Skeletal muscle satellite cell (primary cell): ENCODE results near the gene TMEM232.
"Not testable (repeated sequence)": the region's sequence is repeated elsewhere in the genome, so short reads cannot be mapped to it uniquely, and the experiment has no call there.

Experiments used
- H3K27me3 ChIP-seq: 2 replicates; pipeline ENCODE4 v1.7.0; 2013; ENCODE audit warnings: low read length; ENCODE audit not compliant: control insufficient read depth, insufficient read depth
- H3K36me3 ChIP-seq: 2 replicates; pipeline ENCODE4 v1.7.0; 2013; ENCODE audit warnings: mild to moderate bottlenecking, control low read depth, low read length; ENCODE audit not compliant: insufficient read depth
- H3K4me1 ChIP-seq: 2 replicates; pipeline ENCODE4 v1.7.0; 2013; ENCODE audit warnings: low read length; ENCODE audit not compliant: control insufficient read depth, insufficient read depth
- H3K4me2 ChIP-seq: 2 replicates; pipeline ENCODE4 v1.7.0; 2013; ENCODE audit warnings: mild to moderate bottlenecking, low read length
- H3K4me3 ChIP-seq: 2 replicates; pipeline ENCODE4 v1.7.0; 2013; ENCODE audit warnings: low read length
- H3K9ac ChIP-seq: 2 replicates; pipeline ENCODE4 v1.7.0; 2013; ENCODE audit warnings: mild to moderate bottlenecking, low read depth, low read length, moderate library complexity
- H3K9me3 ChIP-seq: replicated peaks from 2 replicates; pipeline ENCODE4 v1.7.0; 2013; ENCODE audit warnings: mild to moderate bottlenecking, control low read depth, low read length

Gene TMEM232

DNA sequence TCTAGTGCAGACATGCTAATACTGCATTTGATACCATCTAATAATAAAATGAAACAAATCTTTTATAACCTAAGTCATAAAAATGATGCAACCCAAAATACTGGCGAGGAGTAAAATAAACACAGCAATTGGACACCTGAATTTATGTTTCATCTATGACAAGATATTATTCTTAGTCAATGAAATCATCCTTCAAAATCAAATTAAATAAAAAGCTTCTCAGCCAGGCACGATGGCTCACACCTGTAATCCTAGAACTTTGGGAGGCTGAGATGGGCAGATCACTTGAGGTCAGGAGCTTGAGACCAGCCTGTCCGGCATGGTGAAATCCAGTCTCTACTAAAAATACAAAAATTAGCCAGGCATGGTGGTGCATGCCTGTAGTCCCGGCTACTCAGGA lies 179.0 kb downstream of the TMEM232 start:
- H3K4me2 ChIP-seq, result no peak overlapping the region
- H3K27me3 ChIP-seq, result no peaks in the 10 kb centered on the region
- H3K4me3 ChIP-seq, result no peak overlapping the region
- H3K9ac ChIP-seq, result no peak overlapping the region
- peaks cover 11% of the 10 kb centered on the region for H3K4me1 ChIP-seq
- no peaks in the 10 kb centered on the region for H3K36me3 ChIP-seq
- no peaks in the 10 kb centered on the region for H3K9me3 ChIP-seq

DNA sequence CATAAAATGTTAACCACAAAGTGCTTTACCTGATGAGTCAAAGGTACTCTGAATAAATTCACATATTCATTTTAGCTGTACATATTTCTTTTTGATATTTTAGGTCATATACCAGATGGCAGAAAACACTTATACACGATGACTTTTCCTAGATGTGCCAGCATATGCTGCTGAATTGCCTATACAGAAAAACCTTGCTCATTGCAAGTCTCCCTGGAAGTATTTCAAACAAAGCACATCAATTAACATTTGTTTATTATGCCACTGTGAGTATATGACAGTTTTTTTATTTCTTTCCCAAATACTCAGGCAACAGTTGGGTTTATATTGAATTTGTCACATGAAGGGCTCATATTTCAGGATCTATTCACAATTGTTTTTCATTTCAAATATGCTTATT lies 180.8 kb downstream of the TMEM232 start:
- no peaks in the 10 kb centered on the region for H3K36me3 ChIP-seq
- H3K27me3 ChIP-seq, result no peaks in the 10 kb centered on the region
- peaks cover 11% of the 10 kb centered on the region for H3K4me1 ChIP-seq
- H3K9ac ChIP-seq, result no peak overlapping the region
- no peak overlapping the region for H3K4me2 ChIP-seq
- no peak overlapping the region for H3K4me3 ChIP-seq
- no peaks in the 10 kb centered on the region for H3K9me3 ChIP-seq

DNA sequence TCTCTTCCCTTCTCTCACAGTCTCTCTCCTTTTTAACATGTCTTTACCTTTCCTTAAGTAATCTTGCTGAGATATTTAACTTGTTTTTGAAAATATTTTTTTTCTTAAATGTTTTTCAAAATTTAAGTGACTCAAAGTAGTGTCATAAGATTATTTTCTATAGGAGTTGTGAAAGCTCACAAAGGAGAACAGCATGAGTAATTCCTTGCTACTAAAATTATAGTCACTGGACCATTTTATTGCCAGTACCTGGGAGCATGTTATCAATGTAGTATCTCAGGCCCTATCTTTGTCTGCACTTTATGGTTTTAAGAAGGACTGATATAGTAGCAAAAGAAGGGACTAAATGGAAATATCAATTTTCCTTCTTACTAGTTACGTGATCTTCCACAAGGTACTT lies 181.9 kb downstream of the TMEM232 start:
- Histone ChIP-seq H3K4me1 (peaks cover 11% of the 10 kb centered on the region), H3K4me3 (no peak overlapping the region), H3K9me3 (no peaks in the 10 kb centered on the region), H3K9ac (no peak overlapping the region), H3K4me2 (no peak overlapping the region), H3K27me3 (no peaks in the 10 kb centered on the region), H3K36me3 (no peaks in the 10 kb centered on the region)

DNA sequence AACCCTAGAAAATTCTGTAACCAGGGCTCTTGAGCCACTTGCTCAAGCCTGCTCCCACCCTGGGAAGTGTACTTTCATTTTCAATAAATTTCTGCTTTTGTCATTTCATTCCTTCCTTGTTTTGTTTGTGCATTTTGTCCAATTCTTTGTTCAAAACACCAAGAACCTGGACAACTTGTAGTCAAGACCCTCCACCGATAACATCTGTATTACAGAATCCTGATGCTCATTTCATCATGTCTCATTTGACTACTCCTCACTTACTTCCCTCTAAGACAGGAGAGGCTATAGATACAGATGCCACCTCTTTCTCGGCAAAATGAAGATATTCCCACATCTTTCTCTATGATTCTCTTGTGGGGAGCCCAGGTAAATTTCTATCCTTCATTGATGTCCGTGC lies 183.5 kb downstream of the TMEM232 start:
- no peaks in the 10 kb centered on the region for H3K9me3 ChIP-seq

DNA sequence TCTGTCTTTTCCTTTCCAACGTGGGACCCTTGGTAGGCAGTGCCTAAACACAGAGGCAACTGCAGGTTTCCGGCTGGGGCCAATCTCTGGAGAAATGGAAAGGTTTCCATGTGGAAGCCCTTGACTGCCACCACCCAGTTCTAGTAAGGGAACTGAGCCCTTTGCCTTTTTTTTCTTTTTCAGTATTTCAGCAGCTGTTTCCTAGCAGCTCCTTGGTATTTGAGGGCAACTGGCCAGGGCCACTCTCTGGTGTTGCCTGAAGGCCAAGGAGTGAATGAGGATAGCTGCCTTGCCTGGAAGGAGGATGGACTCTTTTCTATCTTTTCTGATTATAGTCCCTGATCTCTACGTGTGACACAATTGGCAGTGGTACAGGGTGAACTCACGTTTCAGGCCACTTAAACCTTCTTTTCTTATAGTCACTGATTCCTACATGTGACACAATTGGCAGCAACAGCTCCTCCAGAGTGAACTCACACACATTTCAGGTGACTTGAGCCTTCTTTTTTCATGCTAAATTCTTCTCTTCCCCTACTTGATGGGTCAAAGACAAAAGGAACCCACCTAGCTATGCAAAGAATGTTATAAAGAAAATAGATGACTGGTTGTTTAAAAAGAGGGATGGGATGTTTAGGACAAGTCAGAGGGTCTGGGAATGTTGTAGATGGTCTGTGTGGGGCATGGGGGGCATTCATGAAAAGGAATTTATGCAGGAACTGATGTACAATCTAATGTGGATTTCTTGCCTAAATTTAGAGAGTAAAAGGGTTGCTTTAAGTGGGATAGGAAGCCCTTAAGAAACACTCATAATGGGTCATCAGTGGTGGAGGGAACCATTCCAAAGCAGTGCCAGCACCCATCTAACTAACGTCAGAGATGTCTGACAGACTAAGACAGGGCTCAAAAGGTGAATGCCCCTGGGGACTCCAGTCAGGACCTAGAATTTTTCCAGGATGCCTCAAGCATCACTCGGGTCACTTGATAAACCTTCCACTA lies 190.1 kb downstream of the TMEM232 start:
- H3K4me3 ChIP-seq, result no peak overlapping the region
- no peak overlapping the region for H3K4me2 ChIP-seq
- H3K9ac ChIP-seq, result no peak overlapping the region

More for the DNA sequence above, 183.5 kb downstream of the TMEM232 start:
- Histone ChIP-seq H3K27me3 (no peaks in the 10 kb centered on the region), H3K9ac (no peak overlapping the region), H3K4me1 (peaks cover 11% of the 10 kb centered on the region), H3K4me2 (no peak overlapping the region), H3K4me3 (no peak overlapping the region), H3K36me3 (no peaks in the 10 kb centered on the region)

DNA sequence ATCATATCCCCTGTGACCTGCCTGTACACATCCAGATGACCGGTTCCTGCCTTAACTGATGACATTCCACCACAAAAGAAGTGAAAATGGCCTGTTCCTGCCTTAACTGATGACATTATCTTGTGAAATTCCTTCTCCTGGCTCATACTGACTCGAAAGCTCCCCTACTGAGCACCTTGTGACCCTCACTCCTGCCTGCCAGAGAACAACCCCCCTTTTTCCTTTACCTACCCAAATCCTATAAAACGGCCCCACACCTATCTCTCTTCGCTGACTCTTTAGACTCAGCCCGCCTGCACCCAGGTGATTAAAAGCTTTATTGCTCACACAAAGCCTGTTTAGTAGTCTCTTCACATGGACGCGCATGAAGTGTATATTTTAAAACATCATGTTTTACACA lies 191.3 kb downstream of the TMEM232 start:
- not testable (repeated sequence) for H3K27me3 ChIP-seq, H3K9me3 ChIP-seq, H3K4me2 ChIP-seq, H3K4me3 ChIP-seq, H3K4me1 ChIP-seq, H3K9ac ChIP-seq, H3K36me3 ChIP-seq

More for the DNA sequence above, 190.1 kb downstream of the TMEM232 start:
- Histone ChIP-seq H3K36me3 (no peaks in the 10 kb centered on the region), H3K9me3 (no peaks in the 10 kb centered on the region), H3K4me1 (no peaks in the 10 kb centered on the region), H3K27me3 (no peaks in the 10 kb centered on the region)

DNA sequence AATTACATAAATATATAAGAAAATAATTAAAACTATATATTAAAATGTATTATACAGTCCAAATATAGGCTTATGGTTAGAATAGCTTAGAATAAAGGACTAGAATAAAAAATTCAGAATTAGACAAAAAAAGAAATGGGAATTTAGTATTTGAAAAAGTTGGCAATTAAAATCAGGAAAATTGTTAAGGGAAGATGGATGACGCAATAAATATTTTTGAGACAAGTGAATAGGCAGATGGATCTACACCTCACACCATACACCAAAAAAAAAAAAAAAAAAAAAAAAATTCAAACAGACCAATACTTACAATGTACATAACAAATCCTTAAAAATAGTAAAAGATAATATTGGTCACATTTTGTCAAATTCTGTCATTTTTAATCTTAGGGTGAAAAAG lies 200.7 kb downstream of the TMEM232 start:
- Histone ChIP-seq H3K9me3 (no peaks in the 10 kb centered on the region), H3K36me3 (no peaks in the 10 kb centered on the region), H3K27me3 (no peaks in the 10 kb centered on the region), H3K9ac (no peak overlapping the region), H3K4me2 (no peak overlapping the region), H3K4me1 (no peaks in the 10 kb centered on the region), H3K4me3 (no peak overlapping the region)

DNA sequence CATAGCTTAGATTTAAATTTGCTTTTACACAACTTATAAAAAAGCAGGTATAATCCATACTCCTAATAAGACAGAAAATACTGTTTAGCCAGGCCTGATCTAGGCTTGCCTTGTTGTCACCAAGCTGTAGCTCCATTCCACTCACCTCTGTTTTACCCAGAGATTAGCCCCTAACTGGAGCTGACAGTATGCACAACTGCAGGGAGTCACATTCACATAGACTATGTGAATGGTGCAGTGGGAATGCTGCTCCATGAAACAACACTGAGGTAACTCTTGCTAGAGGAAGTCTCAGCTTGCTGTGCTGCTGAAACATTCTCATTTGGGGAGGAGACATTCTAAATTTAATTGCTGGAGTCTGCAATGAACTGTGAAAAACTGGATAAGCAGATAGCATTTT lies 209.1 kb downstream of the TMEM232 start:
- Histone ChIP-seq H3K9ac (no peak overlapping the region), H3K27me3 (no peaks in the 10 kb centered on the region), H3K9me3 (no peaks in the 10 kb centered on the region), H3K4me3 (no peak overlapping the region), H3K4me1 (no peaks in the 10 kb centered on the region), H3K36me3 (no peaks in the 10 kb centered on the region), H3K4me2 (no peak overlapping the region)

DNA sequence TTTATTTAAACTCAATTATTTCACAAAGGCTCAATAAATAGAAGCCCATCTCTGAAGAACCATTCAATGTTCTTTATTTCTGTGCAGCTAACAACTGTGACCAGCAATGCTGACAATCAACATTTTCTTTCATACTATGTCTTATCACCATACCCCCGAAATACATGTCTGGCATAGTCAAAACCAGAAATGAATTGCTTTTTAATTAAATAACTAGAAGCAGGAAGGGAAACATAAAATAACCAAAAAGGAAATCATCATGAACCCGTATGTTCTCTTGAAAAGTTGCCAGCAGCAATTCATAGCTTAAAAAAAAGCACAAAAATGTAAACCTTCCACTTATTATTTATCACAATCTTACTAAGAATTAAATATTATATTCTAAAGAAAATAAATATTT lies 212.4 kb downstream of the TMEM232 start:
- Histone ChIP-seq H3K4me2 (no peak overlapping the region), H3K9me3 (no peaks in the 10 kb centered on the region), H3K4me1 (peaks cover 3% of the 10 kb centered on the region), H3K4me3 (no peak overlapping the region), H3K27me3 (no peaks in the 10 kb centered on the region), H3K9ac (no peak overlapping the region), H3K36me3 (no peaks in the 10 kb centered on the region)

DNA sequence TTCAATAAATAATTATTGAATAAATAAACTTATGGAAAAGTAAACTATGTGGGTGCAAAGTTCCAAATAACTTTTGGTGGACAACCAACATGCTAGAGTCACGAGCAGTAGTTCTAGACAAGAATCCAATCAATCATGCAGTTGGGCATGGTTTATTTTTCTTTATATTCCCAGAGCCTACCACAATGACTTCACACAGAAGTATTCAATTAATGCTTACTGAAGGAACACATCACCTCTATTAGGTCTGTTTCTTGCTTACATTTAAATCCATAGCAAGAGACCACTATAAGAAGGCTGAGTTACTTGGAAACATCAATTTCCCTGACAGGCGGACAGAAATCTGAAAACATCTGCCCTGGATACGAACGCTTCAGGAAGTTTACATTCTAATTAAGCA lies 214.2 kb downstream of the TMEM232 start:
- H3K36me3 ChIP-seq, result no peaks in the 10 kb centered on the region
- H3K4me3 ChIP-seq, result no peak overlapping the region
- peaks cover 3% of the 10 kb centered on the region for H3K4me1 ChIP-seq
- no peaks in the 10 kb centered on the region for H3K27me3 ChIP-seq
- H3K4me2 ChIP-seq, result no peak overlapping the region
- H3K9me3 ChIP-seq, result no peaks in the 10 kb centered on the region
- H3K9ac ChIP-seq, result no peak overlapping the region

DNA sequence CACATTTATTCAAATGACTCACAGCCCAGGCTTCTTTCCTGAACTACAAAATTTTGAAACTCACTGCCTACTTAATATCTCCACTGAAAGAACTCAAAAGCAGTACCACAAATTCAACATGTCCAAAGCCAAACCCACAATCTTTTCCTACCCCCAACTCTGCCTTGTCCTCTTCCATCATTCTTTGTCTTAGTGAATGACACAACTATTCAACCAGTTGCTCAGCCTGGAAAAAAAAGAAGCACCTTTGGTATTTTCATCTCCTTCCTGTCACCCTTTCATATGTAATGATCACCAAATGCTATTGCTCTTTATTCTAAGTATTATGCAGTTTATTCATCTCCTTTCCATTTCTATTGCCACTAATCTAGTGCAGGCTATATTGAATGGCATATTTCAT lies 216.3 kb downstream of the TMEM232 start:
- no peak overlapping the region for H3K9ac ChIP-seq
- no peaks in the 10 kb centered on the region for H3K9me3 ChIP-seq
- H3K4me2 ChIP-seq, result no peak overlapping the region
- no peaks in the 10 kb centered on the region for H3K36me3 ChIP-seq
- H3K4me1 ChIP-seq, result peaks cover 3% of the 10 kb centered on the region
- H3K27me3 ChIP-seq, result no peaks in the 10 kb centered on the region
- no peak overlapping the region for H3K4me3 ChIP-seq

DNA sequence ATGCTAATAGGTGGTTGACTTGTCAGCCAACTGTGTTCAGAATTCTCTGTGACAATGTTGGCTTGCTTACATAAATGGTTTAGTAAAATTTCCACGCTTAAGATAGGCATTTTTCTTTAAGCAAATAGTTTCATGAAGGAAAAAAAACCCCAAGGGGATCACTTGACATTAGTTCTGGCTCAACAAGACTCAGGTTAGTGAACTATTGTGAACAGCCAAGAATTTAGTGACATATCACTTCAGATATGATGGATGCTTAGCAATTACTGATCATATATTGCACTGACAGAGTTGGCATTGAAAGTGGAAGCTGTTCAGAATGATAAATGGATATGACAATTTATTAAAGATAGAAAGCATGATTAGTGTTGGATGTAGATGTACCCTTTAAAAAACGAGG lies 218.5 kb downstream of the TMEM232 start:
- Histone ChIP-seq H3K4me3 (no peak overlapping the region), H3K9me3 (no peaks in the 10 kb centered on the region), H3K4me2 (no peak overlapping the region), H3K27me3 (no peaks in the 10 kb centered on the region), H3K9ac (no peak overlapping the region), H3K36me3 (no peaks in the 10 kb centered on the region), H3K4me1 (peaks cover 3% of the 10 kb centered on the region)
